HCT116 (cell line): ENCODE data around the gene ZNF189. TPM values are rescaled to one million over a fixed set of nuclear protein-coding genes. Genes with fewer than 3 reads are reported as not detected.

ENCODE experiments used
- ATAC-seq: fragments of 200-7000 bp; cut with Tn5 transposase; 2 replicates; pipeline ENCODE4 v1.9.1; 2020; ENCODE audit warnings: mild to moderate bottlenecking, moderate library complexity
- BruUV-seq: library from RNA; stranded (reverse); fragments of 400-500 nt; replicated peaks from 2 replicates; lab custom pipeline; 2021; lab: Mats Ljungman, UMichigan
- CTCF ChIA-PET: fragments of 300-600 bp; sonication (Branson Sonifier 250); formaldehyde crosslinking; loops from one replicate; lab custom pipeline; 2021; ENCODE audit warnings: antibody characterized with exemption; lab: Charles Lee
- POLR2A ChIA-PET: fragments of 300-600, 350-600 bp; sonication (Branson Sonifier 250); formaldehyde crosslinking; loops from one replicate; lab custom pipeline; 2021; ENCODE audit warnings: antibody characterized with exemption; lab: Charles Lee
- RAD21 ChIA-PET, 2 experiments: fragments of 300-600 bp; sonication (Branson Sonifier 250); formaldehyde crosslinking; loops; one replicate each; lab custom pipeline; 2023; ENCODE audit warnings: low total read pairs in 2 of 2; ENCODE audit not compliant: uncharacterized antibody in 2 of 2, unreplicated experiment in 2 of 2, low non-redundant PET in 1 of 2; lab: Charles Lee
- DNase-seq: peaks from one replicate; pipeline ENCODE4 v3.0.0-alpha.2; 2010; ENCODE audit warnings: low read depth, low spot score
- H2AFZ ChIP-seq: fragments of 200-600 bp; shearing (Covaris generic), sonication (generic); 2 replicates; pipeline ENCODE4 v1.6.1; 2017; ENCODE audit warnings: low read depth, mixed run types, mixed read lengths, antibody characterized with exemption, low read length; ENCODE audit not compliant: poor library complexity, severe bottlenecking
- H3K27ac ChIP-seq: 2 replicates; pipeline ENCODE4 v1.5.1; 2012; ENCODE audit warnings: low read depth, low read length
- H3K27me3 ChIP-seq: fragments of 200-600 bp; sonication (generic); 2 replicates; pipeline ENCODE4 v1.6.1; 2016; ENCODE audit warnings: mixed run types, low read length, mixed read lengths; ENCODE audit not compliant: insufficient read depth
- H3K36me3 ChIP-seq, 2 experiments: fragments of 200-500 bp in 1 of 2; fragments of 200-600 bp in 1 of 2; sonication (Bioruptor generic) in 1 of 2; sonication (generic) in 1 of 2; 2 replicates each; pipeline versions ENCODE4 v1.5.1 to v1.6.1; 2014 to 2016; ENCODE audit warnings: low read length in 2 of 2, inconsistent platforms in 1 of 2, mixed read lengths in 1 of 2, mixed run types in 1 of 2; ENCODE audit not compliant: insufficient read depth in 2 of 2, control insufficient read depth in 1 of 2
- H3K4me1 ChIP-seq, 2 experiments: fragments of 200-600 bp in 1 of 2; sonication (generic) in 1 of 2; 2 replicates each; pipeline versions ENCODE4 v1.5.1 to v1.6.1; 2012 to 2017; ENCODE audit warnings: low read length in 2 of 2, inconsistent platforms in 1 of 2, mild to moderate bottlenecking in 1 of 2, mixed read lengths in 1 of 2, mixed run types in 1 of 2, moderate library complexity in 1 of 2; ENCODE audit not compliant: insufficient read depth in 2 of 2, control insufficient read depth in 1 of 2
- H3K4me2 ChIP-seq: fragments of 200-600 bp; sonication (generic); 2 replicates; pipeline ENCODE4 v1.6.1; 2017; ENCODE audit warnings: mixed run types, low read length, mixed read lengths
- H3K4me3 ChIP-seq, 2 experiments: fragments of 200-600 bp in 1 of 2; sonication (generic) in 1 of 2; replicated peaks in 1 of 2; 2 replicates each; pipeline ENCODE4 v1.5.1; 2011 to 2016; ENCODE audit warnings: low read length in 2 of 2, control low read depth in 1 of 2, low read depth in 1 of 2, mild to moderate bottlenecking in 1 of 2, mixed read lengths in 1 of 2, mixed run types in 1 of 2
- H3K79me2 ChIP-seq: fragments of 200-600 bp; sonication (generic); 2 replicates; pipeline ENCODE4 v1.6.1; 2017; ENCODE audit warnings: mild to moderate bottlenecking, mixed run types, low read length, moderate library complexity, mixed read lengths; ENCODE audit not compliant: insufficient read depth
- H3K9ac ChIP-seq: fragments of 200-600 bp; sonication (generic); 2 replicates; pipeline ENCODE4 v1.6.1; 2016; ENCODE audit warnings: low read length, mixed read lengths
- H3K9me2 ChIP-seq: fragments of 200-600 bp; sonication (generic), shearing (Covaris generic); 2 replicates; pipeline ENCODE4 v1.6.1; 2017; ENCODE audit warnings: mixed run types, mild to moderate bottlenecking, moderate library complexity; ENCODE audit not compliant: insufficient read depth
- H3K9me3 ChIP-seq, 2 experiments: fragments of 200-500 bp in 1 of 2; fragments of 200-600 bp in 1 of 2; sonication (Bioruptor generic) in 1 of 2; sonication (generic) in 1 of 2; 2 replicates each; pipeline ENCODE4 v1.6.1; 2014 to 2017; ENCODE audit warnings: low read length in 2 of 2, mixed read lengths in 2 of 2, inconsistent platforms in 1 of 2, low read depth in 1 of 2, mild to moderate bottlenecking in 1 of 2, mixed run types in 1 of 2, moderate library complexity in 1 of 2; ENCODE audit not compliant: control insufficient read depth in 1 of 2, insufficient read depth in 1 of 2
- H4K20me1 ChIP-seq: fragments of 200-600 bp; sonication (generic), shearing (Covaris generic); 2 replicates; pipeline ENCODE4 v1.6.1; 2017; ENCODE audit warnings: mixed run types, mild to moderate bottlenecking, moderate library complexity; ENCODE audit not compliant: insufficient read depth
- ATF3 ChIP-seq: IDR thresholded peaks from 2 replicates; pipeline ENCODE4 v1.6.1; 2012
- CEBPB ChIP-seq: IDR thresholded peaks from 2 replicates; pipeline ENCODE4 v1.6.1; 2012; ENCODE audit warnings: low read depth
- EGR1 ChIP-seq: IDR thresholded peaks from 2 replicates; pipeline ENCODE4 v1.6.1; 2012; ENCODE audit warnings: low read depth
- JUND ChIP-seq: IDR thresholded peaks from 2 replicates; pipeline ENCODE4 v1.6.1; 2012
- MAX ChIP-seq: IDR thresholded peaks from 2 replicates; pipeline ENCODE4 v1.6.1; 2012
- RAD21 ChIP-seq: IDR thresholded peaks from 2 replicates; pipeline ENCODE4 v1.6.1; 2012; ENCODE audit warnings: low read depth, mild to moderate bottlenecking
- SIN3A ChIP-seq: IDR thresholded peaks from 2 replicates; pipeline ENCODE4 v1.6.1; 2012; ENCODE audit warnings: low read depth
- SP1 ChIP-seq: IDR thresholded peaks from 2 replicates; pipeline ENCODE4 v1.6.1; 2012; ENCODE audit warnings: low read depth
- TCF7L2 ChIP-seq: IDR thresholded peaks from 2 replicates; pipeline ENCODE4 v1.7.0; 2011; ENCODE audit warnings: borderline replicate concordance, inconsistent platforms; ENCODE audit not compliant: insufficient read depth, insufficient read length; ENCODE audit errors: extremely low read depth
- ZBTB33 ChIP-seq: IDR thresholded peaks from 2 replicates; pipeline ENCODE4 v1.6.1; 2011; ENCODE audit warnings: mild to moderate bottlenecking, low read length, moderate library complexity; ENCODE audit not compliant: insufficient replicate concordance; ENCODE audit errors: extremely low read depth
- ZFX ChIP-seq: fragments of 450-650 bp; IDR thresholded peaks from 2 replicates; pipeline ENCODE4 v1.6.1; 2017
- ZNF274 ChIP-seq: fragments of 200-500 bp; sonication (Bioruptor generic); IDR thresholded peaks from 2 replicates; pipeline ENCODE4 v1.6.1; 2014; ENCODE audit warnings: mild to moderate bottlenecking, low read depth, low read length, inconsistent platforms
- intact Hi-C: fragments of 100-400 bp; cut with micrococcal nuclease; formaldehyde crosslinking; loops from 2 replicates; pipeline ENCODE4 v1.10.0; 2022
- total RNA-seq: library from RNA; stranded (reverse); gene quantifications from one replicate; pipeline ENCODE4 v1.2.1, GENCODE V29; 2021; ENCODE audit not compliant: unreplicated experiment

ZNF189 gene
- total RNA-seq, 1 experiment from 2014 or later = 10.6 TPM

DNA sequence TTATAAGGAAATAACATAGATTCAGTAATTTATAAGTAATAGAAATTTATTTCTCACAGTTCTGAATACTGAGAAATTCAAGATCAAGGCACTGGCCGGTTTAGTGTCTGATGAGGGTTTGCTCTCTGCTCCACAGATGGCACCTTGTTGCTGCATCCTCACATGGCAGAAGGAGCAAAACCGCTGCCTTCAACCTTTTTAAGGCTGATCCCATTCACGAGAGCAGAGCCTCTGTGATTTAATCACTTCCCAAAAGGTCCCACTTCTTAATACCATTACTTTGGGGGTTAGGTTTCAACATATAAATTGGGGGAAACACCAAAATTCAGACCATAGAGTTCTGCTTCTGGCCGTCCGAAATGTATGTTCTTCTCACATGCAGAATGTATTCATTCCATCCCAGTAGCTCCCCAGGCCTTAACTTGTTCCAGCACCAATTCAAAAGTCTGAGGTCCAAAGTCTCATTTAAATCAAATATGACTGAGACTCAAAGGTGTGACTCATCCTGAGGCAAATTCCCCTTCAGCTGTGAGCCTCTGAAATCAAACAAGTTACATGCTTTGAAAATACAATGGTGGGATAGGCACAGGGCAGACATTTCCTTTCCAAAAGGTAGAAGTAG lies 44.4 kb upstream of the ZNF189 start:
- CTCF ChIA-PET = no interaction called here
- intact Hi-C loops = no loop called here
- DNase-seq = no peak
- no peaks in the 10 kb centered on the region for H3K27me3 ChIP-seq
- no peak for ATAC-seq
- H3K9me3 ChIP-seq = no peaks in the 10 kb centered on the region
- H4K20me1 ChIP-seq = no peaks in the 10 kb centered on the region
- H3K36me3 ChIP-seq = no peaks in the 10 kb centered on the region
- RAD21 ChIA-PET = no interaction called here
- H3K4me3 ChIP-seq = no peak overlapping the region
- H2AFZ ChIP-seq = no peak overlapping the region
- H3K4me2 ChIP-seq = no peak overlapping the region
- 0 out of 4 replicates have a peak, but pooled peaks cover 0 to 6% of the 10 kb centered on the region in 2 experiments for H3K4me1 ChIP-seq
- H3K79me2 ChIP-seq = no peaks in the 10 kb centered on the region
- no peak for TF ChIP-seq JUND
- no peaks in the 10 kb centered on the region for H3K9me2 ChIP-seq
- no TSS peak for BruUV-seq
- no peak overlapping the region for H3K27ac ChIP-seq
- no peak overlapping the region for H3K9ac ChIP-seq
- POLR2A ChIA-PET = no interaction called here

DNA sequence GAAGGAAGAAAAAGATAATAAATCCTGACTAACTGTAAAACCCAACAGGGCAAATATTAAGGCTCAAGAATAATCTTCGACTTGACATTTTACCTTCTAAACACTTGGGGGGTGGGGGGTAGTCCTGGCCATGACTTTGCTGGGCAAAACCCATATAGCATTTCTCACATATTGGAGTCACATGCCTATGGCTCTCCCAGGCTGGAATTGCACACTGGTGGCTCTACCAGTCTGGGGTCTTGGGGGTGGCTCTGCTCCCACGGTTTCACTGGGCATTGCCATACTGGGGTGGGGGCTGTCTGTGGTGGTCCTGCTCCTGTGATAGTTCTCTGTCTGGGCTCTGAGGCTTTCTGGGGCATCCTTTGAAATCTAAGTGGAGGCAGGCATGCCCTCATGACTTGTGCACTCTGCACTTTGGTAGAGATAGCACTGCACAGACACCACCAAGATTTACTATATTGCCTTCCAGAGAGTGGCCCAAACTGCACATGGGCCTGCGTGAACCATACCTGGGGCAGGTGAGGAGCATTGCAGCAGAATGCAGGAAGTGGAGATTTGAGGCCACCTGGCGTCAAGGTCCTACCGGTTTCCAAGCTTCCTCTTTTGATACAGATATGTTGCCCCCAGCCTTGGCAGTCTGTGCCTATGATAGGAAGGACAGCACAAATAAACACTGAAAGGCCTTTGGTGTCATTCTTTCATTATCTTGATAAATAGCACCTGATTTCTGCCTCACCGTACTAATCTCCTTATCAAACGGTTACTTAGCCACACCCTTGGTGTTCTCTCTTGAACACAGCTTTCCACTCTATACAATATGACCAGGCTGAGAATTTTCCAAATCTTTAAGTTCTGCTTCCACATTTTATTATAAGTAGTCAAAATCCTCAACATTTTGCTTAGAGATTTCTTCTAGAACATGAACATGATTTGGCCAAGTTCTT lies 43.6 kb upstream of the ZNF189 start:
- no peaks in the 10 kb centered on the region for H3K36me3 ChIP-seq
- no TSS peak for BruUV-seq
- no peak for DNase-seq
- no peak overlapping the region for H3K4me3 ChIP-seq
- no peaks in the 10 kb centered on the region for H4K20me1 ChIP-seq
- H3K9ac ChIP-seq = no peak overlapping the region
- H3K9me2 ChIP-seq = no peaks in the 10 kb centered on the region
- no peaks in the 10 kb centered on the region for H3K27me3 ChIP-seq
- ChIA-PET RAD21 (no interaction called here), CTCF (no interaction called here), POLR2A (no interaction called here)
- 0 out of 4 replicates have a peak, but pooled peaks cover 0 to 6% of the 10 kb centered on the region in 2 experiments for H3K4me1 ChIP-seq
- ATAC-seq = no peak
- H3K27ac ChIP-seq = no peak overlapping the region
- no peak overlapping the region for H2AFZ ChIP-seq
- intact Hi-C loops = no loop called here
- TF ChIP-seq TCF7L2 (no peak), ZNF274 (no peak), JUND (no peak), ZFX (no peak), ZBTB33 (no peak), SIN3A (no peak), EGR1 (no peak), SP1 (no peak), CEBPB (no peak), ATF3 (no peak), MAX (no peak), RAD21 (no peak)
- H3K4me2 ChIP-seq = no peak overlapping the region
- H3K9me3 ChIP-seq = no peaks in the 10 kb centered on the region
- no peaks in the 10 kb centered on the region for H3K79me2 ChIP-seq
